HEK293 (cell line): ENCODE results near the gene CCDC61.

Experiments used
- PRDM10 ChIP-seq: fragments of 450-650 bp; formaldehyde crosslinking; IDR thresholded peaks from 2 replicates; pipeline ENCODE4 v1.5.1; 2016; ENCODE audit warnings: missing biosample characterization, missing genetic modification characterization
- PRDM2 ChIP-seq: fragments of 450-650 bp; formaldehyde crosslinking; IDR thresholded peaks from 2 replicates; pipeline ENCODE4 v1.5.1; 2016; ENCODE audit warnings: missing biosample characterization, missing genetic modification characterization, borderline replicate concordance
- SALL2 ChIP-seq: fragments of 450-650 bp; formaldehyde crosslinking; IDR thresholded peaks from 2 replicates; pipeline ENCODE4 v1.5.0; 2017; ENCODE audit warnings: missing biosample characterization, mild to moderate bottlenecking, missing genetic modification characterization, borderline replicate concordance
- SP3 ChIP-seq: fragments of 450-650 bp; formaldehyde crosslinking; IDR thresholded peaks from 2 replicates; pipeline ENCODE4 v1.5.1; 2016; ENCODE audit warnings: missing biosample characterization, missing genetic modification characterization
- TRIM28 ChIP-seq: IDR thresholded peaks from 2 replicates; pipeline ENCODE4 v1.6.1; 2011; ENCODE audit warnings: low read length, control low read depth, borderline replicate concordance
- TSHZ1 ChIP-seq: fragments of 450-650 bp; formaldehyde crosslinking; IDR thresholded peaks from 2 replicates; pipeline ENCODE4 v1.5.1; 2016; ENCODE audit warnings: missing biosample characterization, missing genetic modification characterization, borderline replicate concordance
- ZBTB10 ChIP-seq: fragments of 450-650 bp; formaldehyde crosslinking; IDR thresholded peaks from 2 replicates; pipeline ENCODE4 v1.5.1; 2016; ENCODE audit warnings: missing biosample characterization, missing genetic modification characterization
- ZNF112 ChIP-seq: fragments of 450-650 bp; formaldehyde crosslinking; IDR thresholded peaks from 2 replicates; pipeline ENCODE4 v1.5.0; 2017; ENCODE audit warnings: missing biosample characterization, missing genetic modification characterization
- ZNF155 ChIP-seq: fragments of 450-650 bp; formaldehyde crosslinking; IDR thresholded peaks from 2 replicates; pipeline ENCODE4 v1.5.1; 2016; ENCODE audit warnings: missing biosample characterization, missing genetic modification characterization
- ZNF157 ChIP-seq: fragments of 450-650 bp; formaldehyde crosslinking; IDR thresholded peaks from 2 replicates; pipeline ENCODE4 v1.5.1; 2016; ENCODE audit warnings: missing biosample characterization, missing genetic modification characterization
- ZNF341 ChIP-seq: fragments of 450-650 bp; formaldehyde crosslinking; IDR thresholded peaks from 2 replicates; pipeline ENCODE4; 2016; ENCODE audit warnings: low read depth, missing biosample characterization, missing genetic modification characterization
- ZNF366 ChIP-seq: fragments of 450-650 bp; formaldehyde crosslinking; conservative IDR thresholded peaks from 2 replicates; pipeline ENCODE4 v1.5.1; 2016; ENCODE audit warnings: missing biosample characterization, missing genetic modification characterization
- ZNF560 ChIP-seq: fragments of 450-650 bp; formaldehyde crosslinking; IDR thresholded peaks from 2 replicates; pipeline ENCODE4 v1.5.1; 2017; ENCODE audit warnings: missing biosample characterization, missing genetic modification characterization, borderline replicate concordance
- ZNF677 ChIP-seq: fragments of 450-650 bp; IDR thresholded peaks from 2 replicates; pipeline ENCODE4 v1.5.0; 2018; ENCODE audit warnings: missing biosample characterization, mild to moderate bottlenecking, missing genetic modification characterization, moderate library complexity
- ZNF791 ChIP-seq: fragments of 450-650 bp; formaldehyde crosslinking; IDR thresholded peaks from 2 replicates; pipeline ENCODE4 v1.5.1; 2016; ENCODE audit warnings: missing biosample characterization, missing genetic modification characterization
- ZNF837 ChIP-seq: fragments of 450-650 bp; formaldehyde crosslinking; IDR thresholded peaks from 2 replicates; pipeline ENCODE4 v1.5.1; 2016; ENCODE audit warnings: missing biosample characterization, missing genetic modification characterization
- TF ChIP-seq, protein P1 (sequence below): fragments of 450-650 bp; formaldehyde crosslinking; IDR thresholded peaks from 2 replicates; pipeline ENCODE4 v1.5.1; 2016; ENCODE audit warnings: missing biosample characterization, missing genetic modification characterization

CCDC61 gene

DNA sequence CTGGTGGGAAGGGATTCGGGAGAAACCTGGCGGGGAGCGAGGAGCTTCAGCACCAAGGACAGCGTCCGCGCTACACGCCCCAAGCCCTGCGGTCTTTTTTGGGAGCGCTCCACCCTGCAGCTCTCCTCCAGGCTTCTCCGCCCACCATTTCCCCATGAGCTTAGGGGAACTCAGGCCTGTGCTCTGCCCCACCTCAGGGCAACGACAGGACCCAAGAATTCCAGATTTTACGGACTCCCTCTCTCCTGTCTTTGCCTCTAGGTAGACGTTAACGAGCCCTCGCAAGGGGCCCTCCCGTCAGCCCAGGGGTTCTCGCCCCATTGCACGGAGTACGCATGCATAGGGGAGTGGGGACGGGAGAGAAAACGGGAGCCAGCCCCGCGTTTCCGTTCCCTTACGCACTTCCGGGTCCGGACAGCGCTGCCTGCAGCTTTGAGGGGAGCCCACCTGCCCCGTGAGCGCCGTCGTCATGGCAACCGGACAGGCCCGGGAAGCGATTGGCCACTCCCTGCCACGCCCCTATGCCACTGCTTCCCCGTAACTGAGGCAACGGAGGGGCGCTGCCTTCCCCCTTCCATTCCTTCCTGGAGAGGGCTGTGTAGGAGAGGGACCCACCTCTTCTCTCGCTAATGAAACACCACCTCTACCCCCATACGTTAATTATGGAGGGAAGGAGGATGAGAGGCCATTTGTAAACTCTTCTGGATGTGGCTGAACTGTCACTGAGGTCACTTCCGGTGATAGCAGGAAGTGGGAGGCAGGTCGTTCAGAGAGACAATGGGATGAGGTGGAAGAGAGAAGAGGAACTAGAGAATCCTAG lies 42.4 kb upstream of the CCDC61 start (continued):
- TF ChIP-seq ZNF112 (tag by site-specific recombination) (no peak), ZNF677 (tag by site-specific recombination) (no peak), PRDM2 (tag by site-specific recombination) (no peak), ZNF837 (tag by site-specific recombination) (no peak), ZNF791 (tag by site-specific recombination) (no peak), ZBTB10 (peak; percentile 82), TRIM28 (no peak), SALL2 (tag by site-specific recombination) (no peak), PRDM10 (tag by site-specific recombination) (peak; percentile 48), ZNF366 (peak; percentile 69), ZNF157 (tag by site-specific recombination) (no peak), ZNF560 (no peak), SP3 (peak; percentile 74), ZNF341 (no peak; the same call in 1 of the 2 replicates), TSHZ1 (tag by site-specific recombination) (no peak), ZNF155 (no peak)
- TF ChIP-seq, protein P1, sequence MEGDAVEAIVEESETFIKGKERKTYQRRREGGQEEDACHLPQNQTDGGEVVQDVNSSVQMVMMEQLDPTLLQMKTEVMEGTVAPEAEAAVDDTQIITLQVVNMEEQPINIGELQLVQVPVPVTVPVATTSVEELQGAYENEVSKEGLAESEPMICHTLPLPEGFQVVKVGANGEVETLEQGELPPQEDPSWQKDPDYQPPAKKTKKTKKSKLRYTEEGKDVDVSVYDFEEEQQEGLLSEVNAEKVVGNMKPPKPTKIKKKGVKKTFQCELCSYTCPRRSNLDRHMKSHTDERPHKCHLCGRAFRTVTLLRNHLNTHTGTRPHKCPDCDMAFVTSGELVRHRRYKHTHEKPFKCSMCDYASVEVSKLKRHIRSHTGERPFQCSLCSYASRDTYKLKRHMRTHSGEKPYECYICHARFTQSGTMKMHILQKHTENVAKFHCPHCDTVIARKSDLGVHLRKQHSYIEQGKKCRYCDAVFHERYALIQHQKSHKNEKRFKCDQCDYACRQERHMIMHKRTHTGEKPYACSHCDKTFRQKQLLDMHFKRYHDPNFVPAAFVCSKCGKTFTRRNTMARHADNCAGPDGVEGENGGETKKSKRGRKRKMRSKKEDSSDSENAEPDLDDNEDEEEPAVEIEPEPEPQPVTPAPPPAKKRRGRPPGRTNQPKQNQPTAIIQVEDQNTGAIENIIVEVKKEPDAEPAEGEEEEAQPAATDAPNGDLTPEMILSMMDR (tag by site-specific recombination), result no peak
